K562 (cell line): ENCODE results near the gene CYB561A3. TPM values are rescaled to one million over a fixed set of nuclear protein-coding genes. Genes with fewer than 3 reads are reported as not detected.

Experiments used
- ARID1B ChIP-seq: fragments of 450-650 bp; IDR thresholded peaks from 2 replicates; pipeline ENCODE4 v1.6.1; 2016; ENCODE audit warnings: antibody characterized with exemption, mild to moderate bottlenecking, inconsistent platforms
- ARID3B ChIP-seq: fragments of 250-450 bp; sonication (Bioruptor Pico); IDR thresholded peaks from 2 replicates; pipeline ENCODE4 v1.4.0; 2020; ENCODE audit warnings: borderline replicate concordance
- BCLAF1 ChIP-seq, 2 experiments: fragments of 450-650 bp in 1 of 2; IDR thresholded peaks; 2 replicates each; pipeline ENCODE4 v1.6.1; 2011 to 2017; ENCODE audit warnings: low read depth in 2 of 2, antibody characterized with exemption in 1 of 2, borderline replicate concordance in 1 of 2, low read length in 1 of 2, mild to moderate bottlenecking in 1 of 2, mixed read lengths in 1 of 2; ENCODE audit not compliant: control insufficient read depth in 1 of 2
- CBFB ChIP-seq: sonication (generic); formaldehyde crosslinking; IDR thresholded peaks from 2 replicates; pipeline ENCODE4 v1.4.0; 2020; ENCODE audit warnings: mild to moderate bottlenecking, missing genetic modification reagents
- CCAR2 ChIP-seq: fragments of 200-400 bp; formaldehyde crosslinking; IDR thresholded peaks from 2 replicates; pipeline ENCODE4 v1.6.1; 2017; ENCODE audit warnings: mild to moderate bottlenecking, low read depth, low read length
- MAZ ChIP-seq, 2 experiments: fragments of 450-650 bp in 1 of 2; sonication (generic) in 1 of 2; formaldehyde crosslinking; IDR thresholded peaks in 1 of 2; conservative IDR thresholded peaks in 1 of 2; 2 replicates each; pipeline versions ENCODE4 v1.4.0 to v1.5.0; 2020; ENCODE audit warnings: mild to moderate bottlenecking in 1 of 2, missing genetic modification reagents in 1 of 2
- NFXL1 ChIP-seq: fragments of 450-650 bp; formaldehyde crosslinking; IDR thresholded peaks from 2 replicates; pipeline ENCODE4 v1.4.0; 2021; ENCODE audit warnings: mild to moderate bottlenecking
- PHF8 ChIP-seq: fragments of 200-600 bp; sonication (generic); IDR thresholded peaks from 2 replicates; pipeline ENCODE4 v1.6.1; 2012; ENCODE audit warnings: mixed run types, mild to moderate bottlenecking, inconsistent platforms, low read length, moderate library complexity, borderline replicate concordance
- RFX5 ChIP-seq: IDR thresholded peaks from 2 replicates; pipeline ENCODE4 v1.6.1; 2011; ENCODE audit warnings: low read depth, mild to moderate bottlenecking, improper control_type of control experiment, low read length
- SIX5 ChIP-seq, 2 experiments: IDR thresholded peaks; 2 replicates each; pipeline ENCODE4 v1.6.1; 2011; ENCODE audit warnings: low read length in 2 of 2, borderline replicate concordance in 1 of 2, low read depth in 1 of 2, mild to moderate bottlenecking in 1 of 2, moderate library complexity in 1 of 2; ENCODE audit not compliant: insufficient read depth in 1 of 2
- TFAM ChIP-seq: fragments of 250-450 bp; sonication (Bioruptor Pico); conservative IDR thresholded peaks from 2 replicates; pipeline ENCODE4 v1.5.0; 2021; ENCODE audit warnings: mild to moderate bottlenecking, moderate library complexity
- THAP12 ChIP-seq: fragments of 250-450 bp; sonication (Bioruptor Pico); IDR thresholded peaks from 2 replicates; pipeline ENCODE4 v1.9.0; 2021; ENCODE audit warnings: mild to moderate bottlenecking, inconsistent platforms
- TOE1 ChIP-seq, 2 experiments: fragments of 450-650 bp in 1 of 2; sonication (generic) in 1 of 2; formaldehyde crosslinking in 1 of 2; IDR thresholded peaks; 2 replicates each; pipeline versions ENCODE4 v1.7.1 to v1.8.0; 2016 to 2022; ENCODE audit warnings: borderline replicate concordance in 2 of 2, mild to moderate bottlenecking in 2 of 2, antibody characterized with exemption in 1 of 2, inconsistent platforms in 1 of 2, low read depth in 1 of 2, missing genetic modification reagents in 1 of 2, moderate library complexity in 1 of 2
- TRIM24 ChIP-seq, 2 experiments: fragments of 450-650 bp; IDR thresholded peaks; 2 replicates each; pipeline ENCODE4 v1.6.1; 2016
- TRIM28 ChIP-seq: fragments of 450-650 bp; IDR thresholded peaks from 2 replicates; pipeline ENCODE4 v1.6.1; 2017
- ZBTB2 ChIP-seq: fragments of 450-650 bp; IDR thresholded peaks from 2 replicates; pipeline ENCODE4 v1.6.1; 2016; ENCODE audit warnings: antibody characterized with exemption
- ZNF274 ChIP-seq: IDR thresholded peaks from 2 replicates; pipeline ENCODE4 v1.6.1; 2011; ENCODE audit warnings: low read depth, mild to moderate bottlenecking, low read length, moderate library complexity, borderline replicate concordance
- polyA plus RNA-seq, 8 experiments: library from polyadenylated mRNA; depleted of rRNA in 4 of 8; stranded (reverse) in 5 of 8; unstranded in 3 of 8; fragments of >200 nt; fragmentation: Nextera tagmentation in 2 of 8; fragmentation: Illumina TruSeq in 1 of 8; extraction: Ambion mirVana in 2 of 8; extraction: Trizol in 1 of 8; gene quantifications; 2 replicates each; pipeline versions ENCODE4 v1.2.1 to v1.2.3, GENCODE V29; 2011 to 2014; ENCODE audit warnings: inconsistent platforms in 1 of 8, missing spikeins in 1 of 8
- total RNA-seq, 7 experiments: library from RNA; depleted of rRNA in 6 of 7; stranded (reverse); fragments of >200 nt in 6 of 7; fragmentation: Illumina TruSeq in 2 of 7; extraction: Trizol in 2 of 7; gene quantifications; 2 replicates each; pipeline versions ENCODE4 v1.2.1 to v1.2.3, GENCODE V29; 2011 to 2021; ENCODE audit warnings: low replicate concordance in 1 of 7

CYB561A3 gene
- total and polyA plus RNA-seq, 9 of the 15 experiments (the other 6 are each of a cell fraction or from before 2014, with no cell fraction given): 29.2 to 78.9 (median 37.9) TPM

- TF ChIP-seq ZNF274 (no peak), CBFB (CRISPR knock-in tag) (no peak), NFXL1 (CRISPR knock-in tag) (no peak), TRIM24 (IDR thresholded peaks at IDR 0.05) (no peak), MAZ (CRISPR knock-in tag; conservative IDR thresholded peaks at IDR 0.05 in 1 of 2, IDR thresholded peaks at IDR 0.05 in 1 of 2) (peak in 1 of 2 experiments; percentile 28; a peak in 1 of 4 replicates), THAP12 (CRISPR knock-in tag) (no peak), ZBTB2 (0 out of 2 replicates have a peak, but pooled peaks have one; percentile 21), RFX5 (no peak), TRIM28 (no peak), SIX5 (IDR thresholded peaks at IDR 0.05; ENCODE audit: borderline replicate concordance in 1 of 2, insufficient read depth in 1 of 2, low read depth in 1 of 2, low read length in 2 of 2) (no peak), TOE1 (IDR thresholded peaks at IDR 0.05; ENCODE audit: borderline replicate concordance) (no peak), TOE1 (CRISPR knock-in tag; IDR thresholded peaks at IDR 0.05; ENCODE audit: borderline replicate concordance, low read depth) (no peak), ARID1B (peak; percentile 44), CCAR2 (no peak), BCLAF1 (IDR thresholded peaks at IDR 0.05; ENCODE audit: borderline replicate concordance in 1 of 2, control insufficient read depth in 1 of 2, low read depth in 2 of 2, low read length in 1 of 2) (no peak), TFAM (no peak), ARID3B (CRISPR knock-in tag) (no peak), PHF8 (no peak)
Observed at GRCh38 chr11:61334434-61335354, 27.0 kb downstream of the CYB561A3 start (continued).
